ENCODE data around the gene TMA16. TPM values are rescaled to one million over a fixed set of nuclear protein-coding genes. Genes with fewer than 3 reads are reported as not detected.

TMA16 gene
- total and polyA plus RNA-seq, 2 of the 8 experiments (the other 6 are each of a cell fraction or from before 2014, with no cell fraction given) = 8.0 to 64.2 TPM

DNA sequence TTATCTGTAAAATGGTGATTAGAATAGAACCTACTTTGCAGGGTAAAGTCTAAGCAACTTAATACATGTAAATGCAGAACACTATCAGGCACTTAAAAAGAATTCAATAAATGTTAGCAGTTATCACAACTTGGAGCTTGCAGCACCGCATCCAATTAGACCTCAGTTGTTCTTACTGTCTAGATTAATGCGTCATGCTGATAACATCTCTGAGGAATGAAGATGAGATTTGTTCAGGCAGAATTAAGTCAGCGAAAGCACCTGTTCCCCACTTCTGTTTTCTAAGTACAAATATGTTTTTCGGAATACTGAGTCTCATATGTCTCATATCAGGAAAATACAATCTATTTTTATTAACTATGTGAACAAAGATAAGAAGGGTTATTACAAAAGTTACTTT, 58.7 kb downstream of the TMA16 start:
- CTCF ChIA-PET (ENCODE audit: partially characterized antibody) = interaction anchor here (0.7 to 11.1 kb wide), 13 partner anchors 9 to 1195 kb away, joined by 3 to 119 read pairs (median 4); no protein-coding TSS in a partner anchor

More for the DNA sequence above, 58.7 kb downstream of the TMA16 start:
- H3K36me3 ChIP-seq (ENCODE audit: control insufficient read depth in 2 of 4, insufficient read depth in 4 of 4, low read length in 3 of 4) = no peaks in the 10 kb centered on the region
- no peak overlapping the region for H3K14ac ChIP-seq (ENCODE audit: insufficient read length)
- H2BK15ac ChIP-seq (ENCODE audit: low read length) = no peak overlapping the region
- FAIRE-seq (no peak), DNase-seq (ENCODE audit: low read depth in 1 of 2, low spot score in 2 of 2) (no peak)
- H3K23ac ChIP-seq (ENCODE audit: insufficient read length) = no peak overlapping the region
- H2AK5ac ChIP-seq (ENCODE audit: low read depth, low read length) = no peak overlapping the region
- no peaks in the 10 kb centered on the region for H3K4me1 ChIP-seq (replicated peaks in 1 of 4; ENCODE audit: control insufficient read depth in 3 of 4, insufficient read depth in 4 of 4, low read length in 3 of 4)
- H4K91ac ChIP-seq (replicated peaks; ENCODE audit: insufficient read length, low read length) = no peak overlapping the region
- no peak overlapping the region for H4K5ac ChIP-seq (ENCODE audit: insufficient read length, low read depth, low read length)
- H3K79me2 ChIP-seq (ENCODE audit: control insufficient read depth in 1 of 2, insufficient read depth in 2 of 2, low read length in 2 of 2) = no peaks in the 10 kb centered on the region
- no peaks in the 10 kb centered on the region for H3K79me1 ChIP-seq (ENCODE audit: low read depth, low read length)
- no peaks in the 10 kb centered on the region for H3K27me3 ChIP-seq (replicated peaks in 1 of 4; ENCODE audit: control insufficient read depth in 3 of 4, extremely low read depth in 1 of 4, insufficient read depth in 3 of 4, low read length in 3 of 4)
- WGBS, 2 experiments (ENCODE audit: extremely low coverage in 1 of 2, insufficient coverage in 1 of 2, insufficient read length in 1 of 2, insufficient replicate concordance in 2 of 2, low coverage in 1 of 2, low lambda C conversion rate in 2 of 2, missing lambda C conversion rate in 1 of 2) = 93% methylated on average over 4 of the region's 4 CpGs; no CpG with 5 or more reads in 1 of the 2 experiments
- no peaks in the 10 kb centered on the region for H3K9me3 ChIP-seq (ENCODE audit: insufficient read depth in 2 of 2, low read depth in 1 of 2, low read length in 1 of 2)
- no peak overlapping the region for H3K4ac ChIP-seq (replicated peaks; ENCODE audit: insufficient read length, low read depth, low read length)
- no peak overlapping the region for H2AFZ ChIP-seq (ENCODE audit: low read length)
- H2BK5ac ChIP-seq (ENCODE audit: low read depth, low read length) = no peak overlapping the region
- H4K8ac ChIP-seq (ENCODE audit: extremely low read depth, insufficient read depth, low read length) = no peak overlapping the region
- H3K9ac ChIP-seq (replicated peaks in 1 of 4; ENCODE audit: extremely low read depth in 1 of 4, low read depth in 3 of 4, low read length in 3 of 4) = no peak overlapping the region
- no peaks in the 10 kb centered on the region for H4K20me1 ChIP-seq (replicated peaks in 1 of 2; ENCODE audit: control insufficient read depth in 1 of 2, insufficient read depth in 2 of 2, low read length in 2 of 2)
- H2BK12ac ChIP-seq (ENCODE audit: low read depth, low read length) = no peak overlapping the region
- no peak overlapping the region for H3K56ac ChIP-seq (replicated peaks; ENCODE audit: insufficient read length, low read depth, low read length)
- no peak overlapping the region for H3K4me3 ChIP-seq (ENCODE audit: extremely low read depth in 1 of 4, insufficient read depth in 2 of 4, low read depth in 3 of 4, low read length in 4 of 4)
- no peak overlapping the region for H3K4me2 ChIP-seq (ENCODE audit: insufficient read depth in 1 of 2, low read depth in 2 of 2, low read length in 2 of 2)
- POLR2A ChIA-PET (ENCODE audit: partially characterized antibody) = no interaction called here
- H3K18ac ChIP-seq (ENCODE audit: extremely low read depth, low read length) = no peak overlapping the region
- no peak overlapping the region for H2BK20ac ChIP-seq (ENCODE audit: low read length)
- no peak overlapping the region for H2BK120ac ChIP-seq (replicated peaks; ENCODE audit: low read depth, low read length)
- no peak overlapping the region for H3K27ac ChIP-seq (ENCODE audit: low read depth, low read length)
- TF ChIP-seq EP300 (IDR thresholded peaks at IDR 0.05; ENCODE audit: borderline replicate concordance in 1 of 2, low read depth in 2 of 2, low read length in 2 of 2) = no peak
- TF ChIP-seq POLR2A (IDR thresholded peaks at IDR 0.05; ENCODE audit: control extremely low read depth in 1 of 2, low read depth in 2 of 2, low read length in 2 of 2) = no peak
- no peak for TF ChIP-seq JUND (IDR thresholded peaks at IDR 0.05; ENCODE audit: low read length)
- TF ChIP-seq MAFK (IDR thresholded peaks at IDR 0.05; ENCODE audit: low read depth, low read length) = no peak
- peaks cover 2% of the 10 kb centered on the region; the same call in 1 of the 2 replicates for H3K23me2 ChIP-seq (ENCODE audit: low read depth, low read length)
